HG02852 (cell line): ENCODE results near the gene ABCC1.
"Not testable (repeated sequence)": the region's sequence is repeated elsewhere in the genome, so short reads cannot be mapped to it uniquely, and the experiment has no call there.

Experiments used
- ATAC-seq: cut with Tn5 transposase; IDR thresholded peaks from one replicate; pipeline ENCODE4 v1.9.1; 2021; ENCODE audit warnings: mild to moderate bottlenecking, moderate library complexity; ENCODE audit not compliant: unreplicated experiment

Gene ABCC1

GRCh38 chr16:15966420-15966819 is 17.0 kb downstream of the ABCC1 start:
- no peak for ATAC-seq

GRCh38 chr16:15966836-15967546 is 17.6 kb downstream of the ABCC1 start:
- ATAC-seq, result no peak

GRCh38 chr16:15967655-15968315 is 18.4 kb downstream of the ABCC1 start:
- no peak for ATAC-seq

- no peak for ATAC-seq
Observed at GRCh38 chr16:15970202-15970601, 20.8 kb downstream of the ABCC1 start.

- ATAC-seq, result no peak
Observed at GRCh38 chr16:15970743-15971439, 21.5 kb downstream of the ABCC1 start.

GRCh38 chr16:15971440-15971815 is 22.0 kb downstream of the ABCC1 start:
- no peak for ATAC-seq

- ATAC-seq, result no peak
Observed at GRCh38 chr16:15972046-15972868, 22.8 kb downstream of the ABCC1 start.

GRCh38 chr16:15973421-15973820 is 24.0 kb downstream of the ABCC1 start:
- no peak for ATAC-seq

GRCh38 chr16:15974057-15974456 is 24.6 kb downstream of the ABCC1 start:
- ATAC-seq, result no peak

- no peak for ATAC-seq
Observed at GRCh38 chr16:15975172-15975571, 25.8 kb downstream of the ABCC1 start.

- no peak for ATAC-seq
Observed at GRCh38 chr16:15976225-15976812, 26.9 kb downstream of the ABCC1 start.

- ATAC-seq, result no peak
Observed at GRCh38 chr16:15976929-15977637, 27.7 kb downstream of the ABCC1 start.

- ATAC-seq, result no peak
Observed at GRCh38 chr16:15979801-15980200, 30.4 kb downstream of the ABCC1 start.

GRCh38 chr16:15980329-15980728 is 30.9 kb downstream of the ABCC1 start:
- ATAC-seq, result no peak

GRCh38 chr16:15981382-15981781 is 32.0 kb downstream of the ABCC1 start:
- no peak for ATAC-seq

GRCh38 chr16:15982194-15982915 is 32.9 kb downstream of the ABCC1 start:
- not testable (repeated sequence) for ATAC-seq

GRCh38 chr16:15983898-15984297 is 34.5 kb downstream of the ABCC1 start:
- ATAC-seq, result no peak

- ATAC-seq, result no peak
Observed at GRCh38 chr16:15985144-15985543, 35.7 kb downstream of the ABCC1 start.

- ATAC-seq, result no peak
Observed at GRCh38 chr16:15986261-15986660, 36.8 kb downstream of the ABCC1 start.
